GM18505 (cell line): ENCODE results near the gene FGFR4.

Experiments used
- ATAC-seq: cut with Tn5 transposase; IDR thresholded peaks from one replicate; pipeline ENCODE4 v1.9.1; 2021; ENCODE audit not compliant: unreplicated experiment
- POLR2A ChIP-seq: IDR thresholded peaks from 4 replicates; pipeline ENCODE4 v1.6.1; 2011; ENCODE audit warnings: borderline replicate concordance; ENCODE audit not compliant: insufficient read depth, insufficient read length; ENCODE audit errors: extremely low read depth

The FGFR4 gene

DNA sequence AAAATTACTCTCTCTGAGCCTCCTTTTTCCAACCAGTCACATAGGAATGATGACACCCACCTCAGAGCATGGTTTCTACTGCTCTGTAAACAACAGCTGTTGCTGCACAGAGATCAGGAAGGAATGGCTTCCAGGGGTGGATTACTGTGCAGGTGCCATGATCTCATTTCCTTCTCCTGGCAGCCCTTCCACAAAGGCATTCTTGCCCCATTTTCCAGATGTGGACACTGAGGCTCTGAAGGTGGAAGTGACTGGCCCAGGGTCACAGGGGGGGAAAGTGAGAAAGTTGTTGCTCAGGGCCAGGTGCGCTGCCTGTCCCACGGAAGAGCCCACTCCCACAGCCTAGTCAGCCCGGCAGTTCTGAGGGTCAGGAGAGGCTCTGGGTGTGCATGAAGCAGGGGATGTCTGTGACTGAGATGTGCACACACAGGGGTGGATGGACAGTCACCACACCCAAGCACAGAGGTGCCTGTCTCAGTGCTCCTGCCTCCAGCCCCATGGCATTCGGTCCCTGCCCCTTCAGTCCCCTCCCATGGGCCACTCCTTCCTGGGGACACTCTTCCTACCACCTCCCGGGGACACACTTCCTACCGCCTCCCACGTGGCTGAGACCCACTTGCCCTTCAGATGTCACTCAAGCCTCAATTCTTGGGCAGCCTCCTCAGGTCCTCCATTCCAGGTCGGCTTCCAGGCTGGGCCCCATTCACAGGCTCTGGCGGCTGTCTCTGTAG, 17.0 kb downstream of the FGFR4 start:
- ATAC-seq: no peak
- TF ChIP-seq POLR2A: no peak

DNA sequence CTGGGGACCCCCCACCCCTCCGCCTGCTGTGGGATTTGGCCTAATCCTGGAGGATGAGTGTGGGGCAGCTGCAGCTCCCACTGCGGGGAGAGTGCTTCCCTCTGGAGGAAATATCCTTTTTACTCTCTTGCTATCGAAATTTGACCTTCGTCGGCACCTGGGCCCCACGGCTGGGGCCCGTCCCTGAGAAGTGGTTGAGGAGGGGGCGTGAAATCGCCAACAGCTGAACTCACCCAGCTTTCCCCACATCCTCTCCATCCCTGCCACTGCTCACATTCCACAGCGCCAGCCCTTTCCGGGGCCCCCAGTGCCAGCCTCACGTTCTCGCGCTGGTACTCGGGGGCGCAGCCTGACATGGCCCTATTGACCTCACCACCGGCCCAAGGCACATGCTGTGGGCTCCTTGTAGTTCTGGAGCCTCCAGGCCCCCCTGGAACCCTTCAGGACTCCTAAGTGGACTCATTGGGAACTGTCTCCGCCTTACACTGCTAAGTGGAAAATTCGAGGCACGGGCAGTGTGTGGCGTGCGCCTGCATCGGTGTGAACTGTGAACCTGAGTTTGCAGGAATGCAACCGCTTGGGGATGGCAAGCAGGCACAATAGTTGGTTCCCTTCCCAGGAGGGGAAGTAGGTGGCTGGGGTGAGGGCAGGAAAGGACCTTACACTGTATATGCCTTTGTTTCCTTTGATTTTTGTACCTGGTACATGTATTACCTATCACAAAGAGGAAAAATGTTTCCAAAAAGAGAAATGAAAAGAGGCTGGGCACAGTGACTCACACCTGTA, 19.2 kb downstream of the FGFR4 start:
- no peak for ATAC-seq
- TF ChIP-seq POLR2A: no peak

DNA sequence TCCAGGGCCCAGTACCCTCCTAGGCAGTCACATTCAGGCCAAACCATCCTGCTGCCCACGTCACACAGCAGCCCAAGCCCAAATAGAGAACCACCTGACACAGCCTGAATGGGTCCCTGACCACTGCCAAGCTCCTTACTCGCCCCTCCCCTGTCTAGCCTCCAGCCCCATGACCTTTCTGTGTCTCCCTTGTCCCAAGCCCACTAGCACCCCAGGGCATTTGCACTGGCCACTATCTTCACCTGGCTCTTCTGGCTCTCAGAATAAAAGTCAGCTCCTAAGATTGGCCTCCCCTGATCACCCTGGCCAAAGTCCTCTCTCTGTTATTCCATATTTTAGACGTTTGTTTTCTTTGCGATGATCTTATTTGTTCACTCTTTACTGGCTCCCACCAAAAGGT, 20.4 kb downstream of the FGFR4 start:
- no peak for ATAC-seq
- no peak for TF ChIP-seq POLR2A

DNA sequence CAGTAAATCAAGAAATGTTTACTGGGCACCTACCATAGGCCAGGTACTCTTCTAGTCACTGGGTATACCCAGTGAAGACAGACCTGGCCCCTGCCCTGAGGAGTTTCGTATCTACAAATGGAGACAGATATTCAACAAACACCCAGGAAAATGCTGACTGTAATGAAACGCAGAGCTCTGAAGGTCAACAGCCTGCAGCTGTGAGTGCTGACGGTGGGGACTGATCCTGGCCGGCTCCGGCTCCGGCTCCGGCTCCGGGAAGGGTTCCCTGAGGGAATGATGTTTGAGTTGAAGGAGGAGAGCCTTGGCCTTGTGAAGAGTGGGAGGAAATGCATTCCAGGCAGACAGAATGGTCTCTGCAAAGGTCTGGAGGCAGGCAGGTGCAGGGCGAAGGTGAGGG, 23.1 kb downstream of the FGFR4 start:
- no peak for TF ChIP-seq POLR2A
- no peak for ATAC-seq

- ATAC-seq: no peak
- TF ChIP-seq POLR2A: no peak
Measured at GRCh38 chr5:177111720-177112394, 25.1 kb downstream of the FGFR4 start.

DNA sequence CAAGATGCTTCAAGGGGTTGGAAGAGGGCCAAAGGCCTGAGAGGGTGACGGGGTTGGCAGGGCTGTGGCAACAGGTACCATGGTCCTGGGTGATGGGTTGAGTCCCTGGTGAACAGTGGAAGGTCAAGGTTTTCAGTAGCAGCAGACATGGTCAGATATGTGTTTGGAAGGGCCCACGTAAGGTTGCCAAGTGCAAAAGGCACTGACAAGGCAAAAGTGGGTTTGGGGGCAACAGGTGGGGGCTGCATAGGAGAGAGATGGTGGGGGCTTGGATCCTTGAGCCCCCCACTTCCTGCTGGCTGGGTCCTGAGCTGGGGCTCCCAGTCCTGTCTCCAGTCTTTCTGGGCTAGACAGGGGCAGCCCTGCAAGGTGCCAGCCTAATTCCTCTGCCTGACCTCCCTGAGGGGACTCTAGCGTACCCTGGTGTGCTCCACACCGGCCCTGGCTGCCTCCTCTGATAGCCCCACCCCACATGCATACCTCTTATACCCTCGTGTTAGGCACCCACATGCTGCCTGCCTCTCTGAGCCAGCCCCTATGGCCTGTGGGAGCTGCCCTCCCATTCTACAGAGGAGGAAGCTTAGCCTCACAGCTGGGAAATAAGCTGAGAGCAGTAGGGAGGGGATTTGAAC, 26.0 kb downstream of the FGFR4 start:
- TF ChIP-seq POLR2A: no peak
- ATAC-seq: no peak

DNA sequence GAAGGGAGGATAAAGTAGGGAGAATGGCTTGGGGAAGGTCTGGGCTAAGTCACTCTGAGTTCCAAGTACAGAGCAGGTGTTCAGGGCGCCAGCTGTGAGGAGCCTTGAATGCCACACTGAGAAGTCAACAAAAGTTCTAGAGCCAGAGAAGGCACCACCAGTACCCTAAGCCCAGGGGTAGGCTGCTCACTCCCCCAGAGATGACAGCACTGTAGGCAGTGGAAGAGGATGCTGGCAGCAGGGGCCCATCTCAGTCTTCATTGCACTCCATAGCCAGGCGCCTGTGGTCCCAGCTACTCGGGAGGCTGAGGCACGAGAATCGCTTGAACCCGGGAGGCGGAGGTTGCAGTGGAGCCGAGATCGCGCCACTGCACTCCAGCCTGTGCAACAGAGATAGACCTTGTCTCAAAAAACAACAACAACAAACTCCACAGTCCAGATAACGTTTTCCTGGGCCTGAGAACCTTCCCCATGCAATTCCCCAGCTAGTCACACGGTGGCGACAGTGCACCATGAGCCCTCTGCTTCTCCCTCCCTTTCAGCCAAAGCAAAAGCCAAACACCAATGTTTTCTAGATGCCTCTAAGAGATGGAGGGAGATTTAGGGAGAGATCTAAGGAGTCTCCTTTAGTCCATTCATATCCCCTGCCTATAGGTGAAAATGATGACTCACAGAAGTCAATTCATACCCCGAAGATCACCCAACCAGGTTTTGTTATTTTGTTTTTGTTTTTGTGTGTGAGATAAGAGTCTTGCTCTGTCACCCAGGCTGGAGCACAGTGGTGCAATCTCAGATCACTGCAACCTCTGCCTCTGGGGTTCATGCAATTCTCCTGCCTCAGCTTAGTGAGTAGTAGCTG, 27.1 kb downstream of the FGFR4 start:
- no peak for ATAC-seq
- TF ChIP-seq POLR2A: no peak

- ATAC-seq: no peak
- TF ChIP-seq POLR2A: no peak
Measured at GRCh38 chr5:177116631-177117373, 30.1 kb downstream of the FGFR4 start.

- no peak for TF ChIP-seq POLR2A
- no peak for ATAC-seq
Measured at GRCh38 chr5:177117441-177118045, 30.8 kb downstream of the FGFR4 start.

GRCh38 chr5:177122566-177122965, 35.9 kb downstream of the FGFR4 start:
- TF ChIP-seq POLR2A: no peak
- ATAC-seq: no peak

DNA sequence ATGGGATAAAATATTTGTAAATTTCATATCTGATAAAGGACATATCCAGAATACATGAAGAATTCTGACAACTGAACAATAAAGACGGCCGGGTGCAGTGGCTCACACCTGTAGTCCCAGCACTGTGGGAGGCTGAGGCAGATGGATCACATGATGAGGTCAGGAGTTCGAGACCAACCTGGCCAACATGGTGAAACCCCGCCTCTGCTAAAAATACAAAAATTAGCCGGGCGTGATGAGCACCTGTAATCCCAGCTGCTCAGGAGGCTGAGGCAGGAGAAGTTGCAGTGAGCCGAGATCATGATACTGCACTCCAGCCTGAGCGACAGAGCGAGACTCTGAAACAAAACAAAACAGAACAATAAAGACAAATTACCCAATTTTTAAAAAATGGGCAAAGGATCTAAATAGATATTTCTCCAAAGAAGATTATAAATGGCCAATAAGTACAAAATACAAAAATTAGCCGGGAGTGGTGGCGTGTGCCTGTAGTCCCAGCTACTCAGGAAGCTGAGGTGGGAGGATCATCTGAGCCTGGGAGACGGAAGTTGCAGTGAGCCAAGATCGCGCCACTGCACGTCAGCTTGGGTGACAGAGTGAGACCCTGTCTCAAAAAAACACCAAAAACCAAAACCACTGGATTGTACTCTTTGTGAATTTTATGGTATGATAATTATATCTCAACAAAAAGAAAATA, 37.2 kb downstream of the FGFR4 start:
- ATAC-seq: no peak
- peak; percentile 38 for TF ChIP-seq POLR2A
